Fibroblast of upper back skin (primary cell): ENCODE measurements around the gene LDAF1.
"Not testable (repeated sequence)": the region's sequence is repeated elsewhere in the genome, so short reads cannot be mapped to it uniquely, and the experiment has no call there.

Experiments
- DNase-seq: peaks from one replicate; pipeline ENCODE4 v3.0.0-alpha.2; 2013

LDAF1 gene

GRCh38 chr16:21158208-21159110 lies at the start of gene LDAF1:
Gene LDAF1, plus strand, starts transcription at chr16:21158674. Its CDS starts 2,509 bp downstream, at chr16:21161183.
- peak; percentile 68 for DNase-seq

DNA sequence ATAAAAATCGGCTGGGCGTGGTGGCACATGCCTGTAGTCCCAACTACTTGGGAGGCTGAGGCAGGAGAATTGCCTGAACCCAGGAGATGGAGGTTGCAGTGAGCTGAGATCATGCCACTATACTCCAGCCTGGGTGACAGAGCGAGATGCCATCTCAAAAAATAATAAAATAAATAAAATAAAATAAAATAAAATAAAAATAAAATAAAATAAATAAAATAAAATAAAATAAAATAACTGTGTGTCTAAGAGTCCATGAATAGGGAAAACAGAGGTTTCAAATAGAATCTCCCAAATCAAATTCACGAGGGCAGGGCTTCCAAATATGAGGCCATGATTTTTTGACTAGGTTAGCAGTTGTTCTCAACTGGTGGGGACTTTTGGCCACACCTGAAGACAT lies 42.9 kb upstream of the LDAF1 start:
- not testable (repeated sequence) for DNase-seq

DNA sequence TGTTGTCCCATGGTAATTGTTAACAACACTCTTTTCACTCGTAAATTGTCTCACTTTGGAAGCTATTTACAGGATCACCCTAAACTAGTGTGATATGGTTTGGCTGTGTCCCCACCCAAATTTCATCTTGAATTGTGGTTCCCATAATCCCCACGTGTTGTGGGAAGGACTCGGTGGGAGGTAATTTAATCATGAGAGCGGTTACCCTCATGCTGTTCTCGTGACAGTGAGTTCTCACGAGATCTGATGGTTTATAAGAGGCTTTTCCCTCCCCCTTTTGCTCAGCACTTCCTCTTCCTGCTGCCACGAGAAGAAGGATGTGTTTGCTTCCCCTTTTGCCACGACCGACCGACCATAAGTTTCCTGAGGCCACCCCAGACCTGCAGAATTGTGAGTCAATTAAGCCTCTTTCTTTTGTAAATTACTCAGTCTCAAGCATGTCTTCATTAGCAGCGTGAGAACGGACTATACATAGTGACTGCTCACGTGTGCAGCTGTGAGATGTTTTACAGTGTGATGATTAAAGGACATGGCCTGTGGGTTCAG lies 42.3 kb upstream of the LDAF1 start:
- DNase-seq: peak; percentile 18

- no peak for DNase-seq
These were observed 40.9 kb upstream of the LDAF1 start for GRCh38 chr16:21117567-21117966.

DNA sequence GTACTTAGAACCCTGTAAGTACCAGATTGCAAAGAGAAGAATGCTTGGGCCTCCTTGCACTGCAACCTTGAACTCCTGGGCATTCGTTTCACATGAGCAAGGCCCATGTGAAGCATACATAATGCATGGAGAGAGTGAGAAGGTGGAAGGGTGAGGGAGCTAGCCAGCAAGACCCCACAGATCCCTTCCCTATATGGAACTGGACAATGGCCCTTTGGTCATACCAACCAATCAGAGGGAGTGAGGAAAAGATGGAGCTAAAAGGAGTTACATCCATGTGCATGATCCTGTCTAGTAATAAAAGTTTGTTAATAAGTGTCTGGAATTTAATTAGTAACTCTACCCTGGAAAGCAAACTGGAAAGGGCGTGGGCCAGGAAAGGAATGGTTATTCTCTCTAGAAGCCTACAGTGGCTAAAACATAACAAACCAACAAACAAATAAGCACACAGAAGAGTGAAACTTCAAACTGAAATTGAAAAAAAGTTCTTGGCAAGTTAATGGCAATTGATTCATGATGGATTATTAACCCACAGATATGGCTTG lies 37.4 kb upstream of the LDAF1 start:
- no peak for DNase-seq

GRCh38 chr16:21125191-21125590 lies 33.3 kb upstream of the LDAF1 start:
- no peak for DNase-seq

GRCh38 chr16:21126518-21126917 lies 32.0 kb upstream of the LDAF1 start:
- no peak for DNase-seq

- DNase-seq: no peak
These were observed 29.5 kb upstream of the LDAF1 start for GRCh38 chr16:21128991-21129390.

GRCh38 chr16:21130811-21131210 lies 27.7 kb upstream of the LDAF1 start:
- DNase-seq: no peak

- no peak for DNase-seq
These were observed 24.4 kb upstream of the LDAF1 start for GRCh38 chr16:21134053-21134452.

DNA sequence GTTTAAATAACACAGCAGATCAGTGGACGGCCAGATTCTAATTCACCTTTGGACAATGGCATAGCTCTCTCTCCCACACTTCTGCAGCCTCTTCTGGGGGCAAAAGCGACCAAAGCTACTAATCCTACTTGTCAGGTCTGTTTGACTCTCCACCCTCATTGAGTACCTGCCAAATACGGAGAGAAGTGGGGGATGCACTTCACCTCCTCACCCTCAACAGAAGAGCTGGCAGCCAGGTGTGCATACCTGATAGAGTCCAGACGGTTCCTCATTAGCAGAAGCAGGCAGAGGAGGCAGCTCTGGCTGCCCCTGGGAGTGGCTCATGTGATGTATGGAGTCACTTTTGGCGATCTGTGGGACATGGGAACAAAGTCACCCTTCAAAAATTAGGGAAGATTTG lies 12.7 kb upstream of the LDAF1 start:
- no peak for DNase-seq

DNA sequence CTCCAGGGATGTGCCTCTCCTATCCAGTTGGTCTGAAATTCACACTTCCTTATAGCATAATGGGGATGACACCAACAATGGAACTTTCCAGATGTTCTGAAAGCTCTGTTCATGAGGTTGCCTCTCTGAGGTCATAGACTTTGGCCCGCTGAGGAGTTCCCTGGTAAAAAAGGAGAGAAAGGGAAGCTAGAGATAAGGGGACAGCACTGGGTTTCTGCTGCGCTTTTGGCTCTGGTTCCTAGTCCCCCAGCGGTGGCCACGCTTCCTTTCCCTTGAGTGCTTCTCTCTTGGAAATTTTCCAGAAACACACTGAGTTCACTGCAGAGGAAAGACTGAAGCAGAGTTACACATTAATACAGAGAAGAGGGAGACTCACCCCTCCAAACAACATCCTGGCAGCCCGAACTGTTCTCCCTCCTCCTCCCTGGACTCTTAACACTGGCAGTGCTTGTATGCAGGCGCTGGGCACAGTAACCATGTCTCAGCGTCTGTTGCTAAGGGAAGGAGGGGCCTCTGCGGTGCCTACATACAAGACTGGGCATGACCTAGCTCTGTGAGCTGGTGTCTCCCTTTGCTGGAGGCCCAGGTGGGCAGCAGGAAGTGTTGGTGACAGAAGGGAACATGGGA lies 8.0 kb upstream of the LDAF1 start, which contains the start of gene DNAH3:
Gene DNAH3 (minus strand): TSS at position 472 of the 627 bp plus-strand sequence. CDS start 527 bp downstream, outside the sequence.
- DNase-seq: no peak

- DNase-seq: not testable (repeated sequence)
These were observed 6.1 kb upstream of the LDAF1 start for GRCh38 chr16:21152160-21153030.

DNA sequence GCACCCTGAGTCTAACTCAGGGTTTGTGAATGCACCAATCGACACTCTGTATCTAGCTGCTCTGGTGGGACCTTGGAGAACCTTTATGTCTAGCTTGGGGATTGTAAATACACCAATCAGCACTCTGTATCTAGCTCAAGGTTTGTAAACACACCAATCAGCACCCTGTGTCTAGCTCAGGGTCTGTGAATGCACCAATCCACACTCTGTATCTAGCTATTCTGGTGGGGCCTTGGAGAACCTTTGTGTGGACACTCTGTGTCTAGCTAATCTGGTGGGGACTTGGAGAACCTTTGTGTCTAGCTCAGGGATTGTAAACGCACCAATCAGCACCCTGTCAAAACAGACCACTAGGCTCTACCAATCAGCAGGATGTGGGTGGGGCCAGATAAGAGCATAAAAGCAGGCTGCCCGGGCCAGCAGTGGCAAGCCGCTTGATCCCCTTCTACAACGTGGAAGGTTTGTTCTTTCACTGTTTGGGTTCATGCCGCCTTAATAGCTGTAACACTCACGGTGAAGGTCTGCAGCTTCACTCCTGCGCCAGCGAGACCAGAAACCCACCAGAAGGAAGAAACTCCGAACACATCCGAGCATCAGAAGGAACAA lies 5.2 kb upstream of the LDAF1 start:
- DNase-seq: not testable (repeated sequence)

- not testable (repeated sequence) for DNase-seq
These were observed 2.5 kb upstream of the LDAF1 start for GRCh38 chr16:21156011-21156410.

- peak; percentile 85 for DNase-seq
These were observed 1.6 kb upstream of the LDAF1 start for GRCh38 chr16:21156767-21157467.

- no peak for DNase-seq
These were observed 842 bp upstream of the LDAF1 start for GRCh38 chr16:21157632-21158031.

DNA sequence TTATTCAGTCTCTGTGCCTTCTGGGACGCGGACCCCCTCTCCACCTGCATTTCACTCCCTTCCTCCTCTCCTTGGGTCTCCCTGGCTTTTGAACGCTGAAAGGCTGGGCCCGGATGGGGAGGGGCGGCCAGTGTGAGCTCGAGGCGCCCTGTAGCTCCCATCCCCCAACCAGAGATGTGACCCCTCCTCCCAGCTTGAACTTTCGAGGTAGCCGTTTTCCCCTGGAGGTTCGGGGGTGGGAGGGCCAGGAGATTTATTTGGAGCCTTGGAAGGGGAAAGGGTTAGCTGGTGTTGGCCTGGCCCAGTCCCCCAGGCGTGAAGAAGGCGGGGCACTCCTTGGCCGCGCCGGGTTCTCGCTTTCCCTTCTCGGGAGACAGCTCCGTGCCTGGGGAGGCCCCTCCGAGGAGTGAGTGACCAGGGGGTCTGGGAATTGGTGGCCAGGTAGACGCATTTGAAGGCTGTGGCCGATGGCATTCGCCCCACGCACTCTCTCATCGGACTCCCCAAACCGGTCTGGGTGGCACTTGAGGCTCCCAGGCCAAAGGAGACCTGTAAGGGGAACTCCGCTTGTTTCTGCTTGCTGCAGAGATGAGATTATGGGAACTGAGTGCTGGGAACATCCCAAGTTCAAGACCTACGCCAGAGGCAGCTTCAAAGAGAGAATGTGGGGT lies 942 bp downstream of the LDAF1 start:
- no peak for DNase-seq

GRCh38 chr16:21160276-21160675 lies 1.8 kb downstream of the LDAF1 start:
- no peak for DNase-seq

- DNase-seq: peak; percentile 41
These were observed 2.7 kb downstream of the LDAF1 start for GRCh38 chr16:21161211-21161610.

GRCh38 chr16:21162661-21163151 lies 4.2 kb downstream of the LDAF1 start:
- DNase-seq: peak; percentile 65
